ENCODE data around the gene SPINK2.

Gene SPINK2

DNA sequence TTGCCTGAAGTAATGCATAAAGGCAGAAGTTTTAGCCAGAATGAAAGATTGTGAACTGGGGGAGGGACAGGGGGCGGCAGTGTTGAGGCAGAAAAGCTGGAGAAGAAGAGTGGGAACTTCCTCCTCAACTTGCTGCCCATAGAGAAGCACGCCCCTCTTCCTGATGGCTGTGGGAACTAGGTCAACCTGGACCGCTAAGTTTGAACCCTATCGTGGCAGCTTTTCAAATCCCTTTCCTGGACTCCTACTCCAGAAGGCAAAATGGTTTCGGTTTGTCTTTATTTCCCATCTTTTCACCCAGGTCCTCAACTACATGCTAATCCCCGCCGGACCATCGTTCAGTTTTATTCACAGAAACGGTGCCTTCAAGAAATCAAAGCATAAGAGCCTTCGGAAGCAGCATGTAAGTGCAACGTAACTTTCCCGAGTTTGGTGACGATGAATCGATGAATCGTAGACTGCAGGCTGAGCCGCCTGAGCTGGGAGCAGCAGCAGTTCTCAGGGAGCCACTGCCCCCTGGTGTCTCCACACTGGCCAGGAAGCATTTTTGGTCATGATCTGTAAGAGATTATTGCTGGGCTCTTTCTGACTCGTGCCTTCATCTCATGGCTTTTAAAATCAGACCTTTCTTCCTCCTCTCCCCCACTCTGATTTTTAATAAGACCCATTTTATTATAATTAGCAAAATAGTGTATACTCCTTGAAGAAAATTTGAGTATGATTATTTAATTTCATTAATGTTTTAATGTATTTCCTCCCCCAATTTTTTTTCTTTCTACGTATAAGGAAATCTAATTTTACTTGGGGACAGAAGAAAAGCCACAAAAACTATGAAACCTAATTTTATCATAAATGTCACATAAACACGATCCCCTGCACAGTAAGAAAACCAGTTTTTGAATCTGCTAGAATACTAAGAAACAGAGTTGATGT is 21.4 kb downstream of the SPINK2 start:
- DNase-seq, result peak in 13 of 14 donors; percentile 6 to 77 (median 65)

- peak in 5 of 14 donors; percentile 6 to 14 (median 9) for DNase-seq
These were observed 22.2 kb downstream of the SPINK2 start for GRCh38 chr4:56799161-56799759.

DNA sequence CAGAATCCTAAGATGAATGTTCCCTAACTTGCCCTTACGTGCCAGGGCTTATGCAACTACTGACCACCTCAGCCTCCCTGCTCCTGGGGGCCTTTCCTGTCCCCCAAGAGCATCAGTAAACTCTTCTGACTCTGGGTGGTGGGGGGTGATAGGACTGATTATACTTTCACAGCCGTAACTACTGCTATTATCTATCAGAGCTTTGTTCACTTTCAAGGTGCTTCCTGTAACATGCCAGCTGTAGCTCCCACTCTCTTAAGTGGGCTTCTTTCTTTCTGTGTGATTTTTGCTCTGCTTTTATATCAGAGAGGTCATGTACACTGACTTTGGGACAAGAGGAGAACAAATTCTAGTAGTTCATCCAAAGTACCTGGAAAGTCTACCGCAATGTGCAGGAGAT is 25.3 kb downstream of the SPINK2 start:
- DNase-seq, result no peak

DNA sequence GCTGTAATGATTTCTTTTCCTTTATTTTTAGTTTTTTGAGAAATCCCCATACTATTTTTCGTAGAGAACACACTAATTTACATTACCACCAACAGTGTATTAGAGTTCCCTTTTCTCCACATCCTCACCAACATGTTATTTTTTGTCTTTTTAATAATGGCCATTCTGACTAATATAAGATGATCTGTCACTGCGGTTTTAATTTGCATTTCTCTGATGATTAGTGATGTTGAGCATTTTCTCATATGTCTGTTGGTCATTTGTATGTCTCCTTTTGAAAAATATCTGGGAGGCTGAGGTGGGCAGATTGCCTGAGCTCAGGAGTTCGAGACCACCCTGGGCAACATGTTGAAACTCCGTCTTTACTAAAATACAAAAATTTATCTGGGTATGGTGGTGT is 30.2 kb downstream of the SPINK2 start:
- DNase-seq, result no peak

GRCh38 chr4:56790691-56791091 is 30.8 kb downstream of the SPINK2 start:
- DNase-seq, result no peak

DNA sequence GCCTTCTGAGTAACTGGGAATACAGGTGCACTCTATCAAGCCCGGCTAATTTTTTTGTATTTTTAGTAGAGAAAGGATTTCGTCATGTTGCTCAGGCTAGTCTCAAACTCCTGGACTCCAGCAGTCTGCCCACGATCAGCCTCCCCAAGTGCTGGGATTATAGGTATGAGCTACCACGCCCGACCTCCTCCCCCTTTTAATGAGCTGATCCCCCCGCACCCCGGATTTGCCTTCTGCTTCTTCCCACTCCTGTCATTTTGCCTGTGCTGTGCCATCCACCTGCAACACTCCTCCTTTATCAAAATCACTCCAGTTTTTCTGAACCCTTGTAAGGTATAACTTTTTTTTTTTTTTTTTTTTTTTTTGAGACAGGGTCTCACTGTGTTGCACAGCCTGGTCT is 33.4 kb downstream of the SPINK2 start:
- DNase-seq, result no peak

DNA sequence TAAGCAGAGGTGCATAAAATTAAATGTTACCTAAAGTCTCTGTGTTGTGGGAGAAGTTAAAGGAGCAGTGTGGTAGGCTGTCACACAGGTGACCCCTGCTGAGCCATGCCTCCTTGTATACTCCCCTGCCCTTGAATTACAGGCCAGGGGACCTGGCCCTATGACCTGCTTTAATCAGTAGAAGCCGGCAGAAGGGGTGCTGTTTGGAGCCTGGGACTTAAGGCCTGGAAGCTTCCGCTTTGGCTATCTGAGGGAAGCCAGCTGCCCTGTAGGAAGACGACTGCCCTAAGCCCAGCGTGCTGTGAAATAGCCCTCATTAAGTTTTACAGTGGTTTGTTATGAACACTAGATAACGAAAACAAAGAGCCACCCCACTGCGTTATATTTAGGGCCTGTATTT is 34.1 kb downstream of the SPINK2 start:
- no peak for DNase-seq

- DNase-seq, result no peak
These were observed 34.5 kb downstream of the SPINK2 start for GRCh38 chr4:56786955-56787354.

GRCh38 chr4:56783986-56784385 is 37.5 kb downstream of the SPINK2 start:
- DNase-seq, result no peak

- no peak for DNase-seq
These were observed 39.5 kb downstream of the SPINK2 start for GRCh38 chr4:56782019-56782418.

DNA sequence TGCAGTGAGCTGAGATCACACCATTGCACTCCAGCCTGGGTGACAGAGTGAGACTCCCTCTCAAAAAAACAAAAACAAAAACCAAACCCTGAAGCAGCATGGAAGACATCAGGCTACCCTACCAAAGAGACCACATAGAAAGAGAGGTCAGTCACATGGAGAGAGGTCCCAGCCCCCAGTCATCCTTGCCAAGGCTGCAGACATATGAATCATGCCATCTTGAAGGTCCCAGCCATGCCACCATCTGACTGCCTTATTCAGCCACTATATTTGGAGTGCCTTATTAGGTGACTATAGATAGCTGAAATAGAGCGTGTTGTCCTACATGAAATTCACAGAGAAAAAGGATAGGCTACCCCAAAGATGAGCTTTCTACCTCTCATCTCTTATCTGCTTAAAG is 48.2 kb downstream of the SPINK2 start:
- DNase-seq, result no peak

DNA sequence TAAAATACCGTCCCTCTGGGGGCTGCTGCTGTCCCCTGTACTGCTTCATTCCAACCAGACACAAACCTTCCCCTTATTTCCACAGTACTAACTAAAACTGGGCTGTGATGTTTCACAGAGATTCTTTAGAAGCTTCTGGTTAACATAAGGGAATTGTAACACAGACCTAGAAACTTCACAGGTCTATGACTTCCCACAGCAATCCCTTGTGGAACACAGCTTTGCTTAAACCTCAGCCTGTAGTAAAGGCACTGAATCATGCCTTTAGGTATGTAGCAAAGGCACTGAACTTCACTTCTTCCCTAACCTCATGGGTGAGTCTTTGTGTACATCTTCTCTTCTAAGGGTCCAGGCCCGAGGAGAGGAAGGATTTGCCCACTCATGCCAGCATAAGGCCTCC is 49.4 kb downstream of the SPINK2 start:
- DNase-seq, result no peak

GRCh38 chr4:56768763-56769162 is 52.7 kb downstream of the SPINK2 start:
- DNase-seq, result no peak

- DNase-seq, result no peak
These were observed 53.2 kb downstream of the SPINK2 start for GRCh38 chr4:56768316-56768715.

DNA sequence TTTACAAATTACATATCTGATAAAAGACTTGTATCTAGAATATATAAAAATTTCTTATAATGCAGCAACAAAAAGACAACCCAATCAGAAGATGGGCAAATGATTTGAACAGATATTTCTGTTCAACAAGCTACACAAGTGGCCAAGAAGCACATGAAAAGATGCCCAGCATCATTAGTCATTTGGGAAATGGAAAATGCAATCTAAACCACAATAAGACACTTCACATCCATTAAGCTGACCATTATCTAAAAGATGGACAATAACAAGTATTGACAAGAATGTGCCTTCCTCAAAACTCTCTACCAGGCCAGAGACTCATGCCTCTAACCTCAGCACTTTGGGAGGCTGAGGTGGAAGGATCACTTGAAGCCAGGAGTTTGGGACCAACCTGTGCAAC is 53.9 kb downstream of the SPINK2 start:
- no peak for DNase-seq

DNA sequence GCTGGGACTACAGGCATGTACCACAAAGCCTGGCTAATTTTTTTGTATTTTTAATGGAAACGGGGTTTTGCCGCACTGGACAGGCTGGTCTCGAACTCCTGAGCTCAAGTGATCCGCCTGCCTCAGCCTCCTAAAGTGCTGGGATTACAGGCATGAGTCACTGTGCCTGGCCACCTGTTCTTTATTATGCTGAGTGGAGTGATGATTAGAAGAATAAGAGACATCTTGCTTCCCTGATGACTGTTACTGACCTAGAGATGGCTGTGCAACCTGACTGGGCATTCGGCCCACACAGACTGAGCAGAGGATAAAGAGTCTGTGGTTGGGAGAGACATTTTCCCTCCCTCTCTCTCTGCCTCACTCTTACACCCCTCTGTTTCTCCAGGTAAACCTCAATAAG is 56.7 kb downstream of the SPINK2 start:
- no peak for DNase-seq

- no peak for DNase-seq
These were observed 57.3 kb downstream of the SPINK2 start for GRCh38 chr4:56764223-56764622.

- no peak for DNase-seq
These were observed 58.8 kb downstream of the SPINK2 start for GRCh38 chr4:56762484-56763250.

DNA sequence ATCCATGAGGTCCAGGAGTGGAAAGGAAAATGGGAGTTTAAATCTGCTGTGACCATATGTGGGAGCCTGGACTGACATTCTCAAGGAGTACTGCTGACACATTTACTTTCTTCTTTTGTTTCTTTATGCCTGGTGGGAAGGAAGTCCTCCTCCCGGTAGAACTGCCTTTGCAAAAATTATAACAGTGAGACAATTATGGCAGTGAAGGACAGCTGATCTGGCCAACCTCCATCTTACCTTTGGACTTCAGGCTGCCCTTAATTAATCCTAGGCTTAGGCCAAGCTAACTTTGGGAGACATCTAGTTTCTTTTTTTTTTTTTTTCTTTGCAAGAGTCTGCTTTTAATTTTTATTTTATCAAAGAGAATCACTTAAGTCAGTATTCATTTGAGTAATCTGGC is 61.3 kb downstream of the SPINK2 start:
- DNase-seq, result no peak

All from C1 segment of cervical spinal cord (tissue), 14 donors.